GM12878 (cell line): ENCODE results near the gene PSMB7.

Experiments used
- ASH2L ChIP-seq: fragments of 300-600, 200-600 bp; sonication (generic); IDR thresholded peaks from 2 replicates; pipeline ENCODE4 v1.6.1; 2017; ENCODE audit warnings: low read depth, mild to moderate bottlenecking, borderline replicate concordance
- ELK1 ChIP-seq: IDR thresholded peaks from 2 replicates; pipeline ENCODE4 v1.6.1; 2012; ENCODE audit warnings: low read depth, low read length, improper control_type of control experiment
- EP300 ChIP-seq, 2 experiments: fragments of 150-350 bp in 1 of 2; IDR thresholded peaks; 2 replicates each; pipeline ENCODE4 v1.6.1; 2011 to 2012; ENCODE audit warnings: low read depth in 2 of 2, low read length in 2 of 2, borderline replicate concordance in 1 of 2, improper control_type of control experiment in 1 of 2, inconsistent platforms in 1 of 2; ENCODE audit not compliant: control insufficient read depth in 1 of 2
- FOXM1 ChIP-seq: IDR thresholded peaks from 2 replicates; pipeline ENCODE4 v1.6.1; 2012; ENCODE audit warnings: low read depth, mild to moderate bottlenecking, inconsistent platforms, low read length, moderate library complexity
- GABPA ChIP-seq: IDR thresholded peaks from 2 replicates; pipeline ENCODE4 v1.6.1; 2014; ENCODE audit warnings: antibody characterized with exemption, low read depth, mild to moderate bottlenecking, inconsistent platforms
- HDAC2 ChIP-seq: fragments of 200-600 bp; sonication (generic); IDR thresholded peaks from 2 replicates; pipeline ENCODE4 v1.6.1; 2017
- HDAC6 ChIP-seq: fragments of 200-600 bp; sonication (generic); IDR thresholded peaks from one replicate; pipeline ENCODE4 v1.8.0; 2017; ENCODE audit warnings: antibody characterized with exemption; ENCODE audit not compliant: unreplicated experiment
- MLLT1 ChIP-seq: fragments of 450-650 bp; IDR thresholded peaks from 2 replicates; pipeline ENCODE4 v1.6.1; 2016; ENCODE audit warnings: mild to moderate bottlenecking
- NR2C2 ChIP-seq: IDR thresholded peaks from 2 replicates; pipeline ENCODE4 v1.6.1; 2011; ENCODE audit warnings: borderline replicate concordance, low read depth; ENCODE audit not compliant: control insufficient read depth, insufficient read length
- RBBP5 ChIP-seq: fragments of 200-600 bp; sonication (generic); conservative IDR thresholded peaks from 2 replicates; pipeline ENCODE4 v1.6.1; 2016
- SPI1 ChIP-seq: IDR thresholded peaks from 2 replicates; pipeline ENCODE4 v1.6.1; 2011; ENCODE audit warnings: low read depth, mild to moderate bottlenecking, low read length, moderate library complexity, borderline replicate concordance; ENCODE audit not compliant: insufficient read depth
- ZBTB33 ChIP-seq: fragments of 450-650 bp; IDR thresholded peaks from 2 replicates; pipeline ENCODE4 v1.6.1; 2017; ENCODE audit warnings: mild to moderate bottlenecking
- ZNF274 ChIP-seq: IDR thresholded peaks from one replicate; pipeline ENCODE4 v1.8.0; 2011; ENCODE audit not compliant: insufficient read length, insufficient read depth
- TF ChIP-seq, protein P1 (sequence below), 3 experiments: IDR thresholded peaks in 2 of 3; conservative IDR thresholded peaks in 1 of 3; 2 replicates each; pipeline ENCODE4 v1.5.1; 2011; ENCODE audit warnings: low read depth in 3 of 3, low read length in 3 of 3, mild to moderate bottlenecking in 3 of 3, control low read depth in 2 of 3, moderate library complexity in 2 of 3, inconsistent platforms in 1 of 3, mixed read lengths in 1 of 3; ENCODE audit not compliant: control insufficient read depth in 2 of 3, insufficient read depth in 1 of 3; ENCODE audit errors: extremely low read depth in 1 of 3

DNA sequence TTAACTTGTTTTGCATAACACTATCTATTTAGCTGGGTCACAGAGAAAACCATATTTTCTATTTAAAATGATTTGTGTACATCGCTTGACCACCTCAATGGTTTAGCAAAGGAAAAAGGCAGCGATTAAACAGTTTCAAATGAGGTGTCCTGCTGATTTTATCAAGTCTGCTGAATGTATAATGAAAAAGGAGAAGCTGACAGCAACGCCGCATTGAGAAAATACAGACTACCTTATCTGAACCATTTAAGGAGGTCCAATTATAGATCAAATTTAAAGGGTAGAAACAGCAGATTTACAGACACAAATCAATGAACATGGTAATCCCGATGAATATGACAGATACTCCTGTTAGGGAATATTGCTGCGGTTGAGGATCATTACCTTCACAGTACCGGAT is 29.6 kb downstream of the PSMB7 start:
- TF ChIP-seq, protein P1, sequence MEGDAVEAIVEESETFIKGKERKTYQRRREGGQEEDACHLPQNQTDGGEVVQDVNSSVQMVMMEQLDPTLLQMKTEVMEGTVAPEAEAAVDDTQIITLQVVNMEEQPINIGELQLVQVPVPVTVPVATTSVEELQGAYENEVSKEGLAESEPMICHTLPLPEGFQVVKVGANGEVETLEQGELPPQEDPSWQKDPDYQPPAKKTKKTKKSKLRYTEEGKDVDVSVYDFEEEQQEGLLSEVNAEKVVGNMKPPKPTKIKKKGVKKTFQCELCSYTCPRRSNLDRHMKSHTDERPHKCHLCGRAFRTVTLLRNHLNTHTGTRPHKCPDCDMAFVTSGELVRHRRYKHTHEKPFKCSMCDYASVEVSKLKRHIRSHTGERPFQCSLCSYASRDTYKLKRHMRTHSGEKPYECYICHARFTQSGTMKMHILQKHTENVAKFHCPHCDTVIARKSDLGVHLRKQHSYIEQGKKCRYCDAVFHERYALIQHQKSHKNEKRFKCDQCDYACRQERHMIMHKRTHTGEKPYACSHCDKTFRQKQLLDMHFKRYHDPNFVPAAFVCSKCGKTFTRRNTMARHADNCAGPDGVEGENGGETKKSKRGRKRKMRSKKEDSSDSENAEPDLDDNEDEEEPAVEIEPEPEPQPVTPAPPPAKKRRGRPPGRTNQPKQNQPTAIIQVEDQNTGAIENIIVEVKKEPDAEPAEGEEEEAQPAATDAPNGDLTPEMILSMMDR (IDR thresholded peaks at IDR 0.05 in 2 of 3, conservative IDR thresholded peaks at IDR 0.05 in 1 of 3; ENCODE audit: control insufficient read depth in 2 of 3, extremely low read depth in 1 of 3, insufficient read depth in 1 of 3, low read depth in 3 of 3, low read length in 3 of 3), result no peak
- TF ChIP-seq HDAC2 (no peak), FOXM1 (no peak), ZBTB33 (no peak), RBBP5 (no peak), ASH2L (no peak), ZNF274 (no peak), ELK1 (no peak), HDAC6 (no peak), EP300 (IDR thresholded peaks at IDR 0.05; ENCODE audit: borderline replicate concordance in 1 of 2, control insufficient read depth in 1 of 2, low read depth in 2 of 2, low read length in 2 of 2) (no peak), NR2C2 (no peak), GABPA (no peak), SPI1 (no peak), MLLT1 (no peak)
